HG03432 (cell line): ENCODE measurements around the gene ZNF354C.
"Not testable (repeated sequence)": the region's sequence is repeated elsewhere in the genome, so short reads cannot be mapped to it uniquely, and the experiment has no call there.

Experiments used
- ATAC-seq: cut with Tn5 transposase; IDR thresholded peaks from one replicate; pipeline ENCODE4 v1.9.1; 2021; ENCODE audit warnings: mild to moderate bottlenecking, moderate library complexity; ENCODE audit not compliant: unreplicated experiment

ZNF354C gene

GRCh38 chr5:179060116-179061008 lies at the start of gene ZNF354C:
ZNF354C (plus strand) TSS chr5:179060373; CDS start chr5:179062069, 1,696 bp downstream.
- no peak for ATAC-seq

GRCh38 chr5:179023528-179024189 lies 36.5 kb upstream of the ZNF354C start, which contains the start of gene ZNF879:
ZNF879 (plus strand) TSS chr5:179023804; CDS start chr5:179025005, 1,201 bp downstream.
- ATAC-seq = peak; percentile 83

GRCh38 chr5:179033004-179033580 lies 27.1 kb upstream of the ZNF354C start:
- no peak for ATAC-seq

GRCh38 chr5:179044765-179045164 lies 15.4 kb upstream of the ZNF354C start:
- ATAC-seq = no peak

GRCh38 chr5:179051784-179052183 lies 8.4 kb upstream of the ZNF354C start:
- no peak for ATAC-seq

GRCh38 chr5:179054036-179054785 lies 6.0 kb upstream of the ZNF354C start:
- ATAC-seq = no peak

- no peak for ATAC-seq
Observed at GRCh38 chr5:179054876-179055275, 5.3 kb upstream of the ZNF354C start.

GRCh38 chr5:179055436-179055835 lies 4.7 kb upstream of the ZNF354C start:
- ATAC-seq = no peak

GRCh38 chr5:179055841-179056240 lies 4.3 kb upstream of the ZNF354C start:
- ATAC-seq = no peak

GRCh38 chr5:179061025-179061424 lies 852 bp downstream of the ZNF354C start:
- ATAC-seq = no peak

- no peak for ATAC-seq
Observed at GRCh38 chr5:179065703-179066102, 5.5 kb downstream of the ZNF354C start.

GRCh38 chr5:179079165-179079987 lies 19.2 kb downstream of the ZNF354C start:
- no peak for ATAC-seq

- no peak for ATAC-seq
Observed at GRCh38 chr5:179080724-179081123, 20.6 kb downstream of the ZNF354C start.

GRCh38 chr5:179089502-179089901 lies 29.3 kb downstream of the ZNF354C start:
- ATAC-seq = no peak

GRCh38 chr5:179101282-179101681 lies 41.1 kb downstream of the ZNF354C start:
- ATAC-seq = not testable (repeated sequence)

GRCh38 chr5:179110528-179110927 lies 50.4 kb downstream of the ZNF354C start:
- ATAC-seq = no peak

- no peak for ATAC-seq
Observed at GRCh38 chr5:179111267-179112207, 51.4 kb downstream of the ZNF354C start.

GRCh38 chr5:179112469-179113142 lies 52.4 kb downstream of the ZNF354C start:
- ATAC-seq = no peak
